Astrocyte of the spinal cord (primary cell): Measurements from ENCODE around the gene UBE2E2.
A peak's percentile ranks its signal among the peaks of the same experiment; 100 is the strongest.

Source experiments
- DNase-seq: peaks from one replicate; pipeline ENCODE4 v3.0.0; 2011; ENCODE audit warnings: low read depth, low spot score
- H3K4me3 ChIP-seq: 2 replicates; pipeline ENCODE4 v1.5.1; 2011; ENCODE audit warnings: low read depth, mild to moderate bottlenecking, low read length, moderate library complexity
- in situ Hi-C: cut with HindIII; loops from 2 replicates; pipeline ENCODE4 v1.10.0; 2017; ENCODE audit warnings: low sequenced_read_pairs
- TF ChIP-seq, protein P1 (sequence below): IDR thresholded peaks from 2 replicates; pipeline ENCODE4 v1.5.1; 2012; ENCODE audit warnings: low read depth, mild to moderate bottlenecking, low read length, inconsistent platforms

The UBE2E2 gene

DNA sequence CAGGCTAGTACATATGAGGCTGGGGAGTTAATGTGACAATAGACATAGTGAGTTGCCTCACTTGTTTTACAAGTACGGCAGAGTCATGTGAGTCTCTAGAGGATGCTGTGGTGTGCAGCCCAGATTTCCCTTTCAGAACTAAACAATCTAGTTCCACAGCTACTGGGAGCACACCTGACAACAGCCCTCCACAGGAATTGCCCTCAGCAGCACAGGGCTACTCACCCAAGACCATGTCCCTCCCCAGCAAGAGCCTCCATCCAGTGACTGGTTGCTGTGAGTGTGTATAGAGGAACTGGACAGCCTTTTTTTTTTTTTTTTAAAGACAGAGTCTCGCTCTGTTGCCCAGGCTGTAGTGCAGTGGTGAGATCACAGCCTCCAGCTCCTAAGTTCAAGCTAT lies 40.2 kb upstream of the UBE2E2 start:
- H3K4me3 ChIP-seq: no peak overlapping the region
- in situ Hi-C loops: no loop called here
- TF ChIP-seq, protein P1, sequence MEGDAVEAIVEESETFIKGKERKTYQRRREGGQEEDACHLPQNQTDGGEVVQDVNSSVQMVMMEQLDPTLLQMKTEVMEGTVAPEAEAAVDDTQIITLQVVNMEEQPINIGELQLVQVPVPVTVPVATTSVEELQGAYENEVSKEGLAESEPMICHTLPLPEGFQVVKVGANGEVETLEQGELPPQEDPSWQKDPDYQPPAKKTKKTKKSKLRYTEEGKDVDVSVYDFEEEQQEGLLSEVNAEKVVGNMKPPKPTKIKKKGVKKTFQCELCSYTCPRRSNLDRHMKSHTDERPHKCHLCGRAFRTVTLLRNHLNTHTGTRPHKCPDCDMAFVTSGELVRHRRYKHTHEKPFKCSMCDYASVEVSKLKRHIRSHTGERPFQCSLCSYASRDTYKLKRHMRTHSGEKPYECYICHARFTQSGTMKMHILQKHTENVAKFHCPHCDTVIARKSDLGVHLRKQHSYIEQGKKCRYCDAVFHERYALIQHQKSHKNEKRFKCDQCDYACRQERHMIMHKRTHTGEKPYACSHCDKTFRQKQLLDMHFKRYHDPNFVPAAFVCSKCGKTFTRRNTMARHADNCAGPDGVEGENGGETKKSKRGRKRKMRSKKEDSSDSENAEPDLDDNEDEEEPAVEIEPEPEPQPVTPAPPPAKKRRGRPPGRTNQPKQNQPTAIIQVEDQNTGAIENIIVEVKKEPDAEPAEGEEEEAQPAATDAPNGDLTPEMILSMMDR: no peak
- no peak for DNase-seq

- TF ChIP-seq, protein P1: no peak
- H3K4me3 ChIP-seq: no peak overlapping the region
- no peak for DNase-seq
- in situ Hi-C loops: no loop called here
Measured at GRCh38 chr3:23164746-23165145, 38.4 kb upstream of the UBE2E2 start.

DNA sequence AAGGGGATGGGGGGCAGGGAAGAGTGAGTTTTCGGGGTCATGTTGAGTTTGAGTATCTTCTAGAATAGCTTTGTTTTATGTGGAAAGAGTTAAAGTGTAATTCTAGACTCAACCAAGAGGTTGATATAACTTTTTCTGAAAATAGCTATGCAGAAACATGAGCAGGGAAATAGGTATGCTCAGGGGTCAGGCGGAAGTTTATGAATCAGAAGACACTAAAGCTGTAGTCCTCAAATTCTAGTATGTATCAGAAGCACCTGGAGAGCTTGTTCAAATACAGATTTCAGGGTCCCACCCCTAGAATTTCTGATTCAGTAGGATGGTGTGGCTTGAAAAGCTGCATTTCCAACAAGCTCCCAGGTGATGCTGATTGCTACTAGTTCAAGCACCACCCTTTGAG lies 37.6 kb upstream of the UBE2E2 start:
- TF ChIP-seq, protein P1: no peak
- no peak overlapping the region for H3K4me3 ChIP-seq
- in situ Hi-C loops: no loop called here
- DNase-seq: no peak

GRCh38 chr3:23166276-23166675 lies 36.9 kb upstream of the UBE2E2 start:
- DNase-seq: no peak
- in situ Hi-C loops: no loop called here

GRCh38 chr3:23166845-23167244 lies 36.3 kb upstream of the UBE2E2 start:
- TF ChIP-seq, protein P1: no peak
- in situ Hi-C loops: no loop called here
- no peak for DNase-seq
- H3K4me3 ChIP-seq: no peak overlapping the region

More at GRCh38 chr3:23166276-23166675, 36.9 kb upstream of the UBE2E2 start:
- no peak overlapping the region for H3K4me3 ChIP-seq
- TF ChIP-seq, protein P1: no peak

GRCh38 chr3:23169551-23169950 lies 33.6 kb upstream of the UBE2E2 start:
- TF ChIP-seq, protein P1: no peak
- in situ Hi-C loops: no loop called here
- H3K4me3 ChIP-seq: no peak overlapping the region
- no peak for DNase-seq

GRCh38 chr3:23170291-23170690 lies 32.8 kb upstream of the UBE2E2 start:
- H3K4me3 ChIP-seq: no peak overlapping the region
- DNase-seq: peak; percentile 18
- TF ChIP-seq, protein P1: no peak
- in situ Hi-C loops: no loop called here
